ENCODE data around the gene BCL6B. TPM values are rescaled to one million over a fixed set of nuclear protein-coding genes. Genes with fewer than 3 reads are reported as not detected.

Gene BCL6B
- total RNA-seq, 1 donor from 2014 or later = 271 TPM

GRCh38 chr17:7056386-7056785 lies 33.5 kb downstream of the BCL6B start:
- TF ChIP-seq, protein P1, sequence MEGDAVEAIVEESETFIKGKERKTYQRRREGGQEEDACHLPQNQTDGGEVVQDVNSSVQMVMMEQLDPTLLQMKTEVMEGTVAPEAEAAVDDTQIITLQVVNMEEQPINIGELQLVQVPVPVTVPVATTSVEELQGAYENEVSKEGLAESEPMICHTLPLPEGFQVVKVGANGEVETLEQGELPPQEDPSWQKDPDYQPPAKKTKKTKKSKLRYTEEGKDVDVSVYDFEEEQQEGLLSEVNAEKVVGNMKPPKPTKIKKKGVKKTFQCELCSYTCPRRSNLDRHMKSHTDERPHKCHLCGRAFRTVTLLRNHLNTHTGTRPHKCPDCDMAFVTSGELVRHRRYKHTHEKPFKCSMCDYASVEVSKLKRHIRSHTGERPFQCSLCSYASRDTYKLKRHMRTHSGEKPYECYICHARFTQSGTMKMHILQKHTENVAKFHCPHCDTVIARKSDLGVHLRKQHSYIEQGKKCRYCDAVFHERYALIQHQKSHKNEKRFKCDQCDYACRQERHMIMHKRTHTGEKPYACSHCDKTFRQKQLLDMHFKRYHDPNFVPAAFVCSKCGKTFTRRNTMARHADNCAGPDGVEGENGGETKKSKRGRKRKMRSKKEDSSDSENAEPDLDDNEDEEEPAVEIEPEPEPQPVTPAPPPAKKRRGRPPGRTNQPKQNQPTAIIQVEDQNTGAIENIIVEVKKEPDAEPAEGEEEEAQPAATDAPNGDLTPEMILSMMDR (IDR thresholded peaks at IDR 0.05; ENCODE audit: unreplicated experiment) = no peak
- Mint-ChIP-seq H3K4me1 (ENCODE audit: unreplicated experiment) (peaks cover 16% of the 10 kb centered on the region), H3K36me3 (ENCODE audit: low read depth, unreplicated experiment) (no peaks in the 10 kb centered on the region), H3K4me3 (ENCODE audit: unreplicated experiment) (no peak overlapping the region), H3K27ac (ENCODE audit: unreplicated experiment) (no peak overlapping the region), H3K9me3 (ENCODE audit: unreplicated experiment) (no peaks in the 10 kb centered on the region), H3K27me3 (ENCODE audit: unreplicated experiment) (peaks cover 2% of the 10 kb centered on the region)
- DNase-seq (ENCODE audit: low spot score) = no peak

- H3K4me3 Mint-ChIP-seq (ENCODE audit: unreplicated experiment) = peak overlapping the region; percentile 2
- no peaks in the 10 kb centered on the region for H3K36me3 Mint-ChIP-seq (ENCODE audit: low read depth, unreplicated experiment)
- H3K9me3 Mint-ChIP-seq (ENCODE audit: unreplicated experiment) = no peaks in the 10 kb centered on the region
- no peak for DNase-seq (ENCODE audit: low spot score)
- H3K27ac Mint-ChIP-seq (ENCODE audit: unreplicated experiment) = peak overlapping the region; percentile 50
- no peaks in the 10 kb centered on the region for H3K27me3 Mint-ChIP-seq (ENCODE audit: unreplicated experiment)
- TF ChIP-seq, protein P1 (IDR thresholded peaks at IDR 0.05; ENCODE audit: unreplicated experiment) = no peak
- peaks cover 25% of the 10 kb centered on the region for H3K4me1 Mint-ChIP-seq (ENCODE audit: unreplicated experiment)
Observed at GRCh38 chr17:7058831-7059447, 36.1 kb downstream of the BCL6B start.

DNA sequence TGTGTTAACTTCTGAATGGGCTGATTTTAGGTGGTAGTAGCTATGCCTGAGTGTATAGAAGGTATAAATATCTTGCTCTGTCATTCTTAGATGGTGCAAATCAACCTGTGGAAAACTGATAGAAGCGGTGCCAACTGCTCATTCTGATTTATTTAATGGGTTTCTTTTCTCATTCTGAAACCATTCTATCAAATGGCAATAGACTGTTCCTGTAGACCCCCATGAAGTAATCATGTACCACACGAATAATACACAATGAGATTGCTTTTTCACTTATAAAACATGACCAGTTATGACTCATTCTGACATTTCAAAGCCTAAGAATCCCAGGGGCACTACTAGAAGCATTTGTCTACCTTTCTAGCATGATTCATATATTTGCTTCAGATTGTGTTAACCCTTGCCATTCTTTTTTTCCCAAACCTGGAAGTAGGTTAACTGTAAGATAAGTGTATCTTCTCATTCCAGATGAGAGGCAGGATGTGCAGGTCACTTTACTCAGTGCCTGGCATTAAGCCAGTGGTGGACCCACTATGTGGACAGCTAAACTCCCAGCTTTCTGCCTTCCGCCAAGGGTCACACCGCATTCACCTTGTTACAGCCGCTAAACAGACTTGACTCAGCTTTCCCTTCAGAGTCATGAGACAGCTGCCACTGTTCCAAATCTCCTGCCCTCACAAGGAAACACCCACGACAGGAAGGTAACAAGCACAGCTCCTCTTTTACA lies 37.5 kb downstream of the BCL6B start:
- H3K27me3 Mint-ChIP-seq (ENCODE audit: unreplicated experiment) = no peaks in the 10 kb centered on the region
- H3K27ac Mint-ChIP-seq (ENCODE audit: unreplicated experiment) = no peak overlapping the region
- peaks cover 29% of the 10 kb centered on the region for H3K4me1 Mint-ChIP-seq (ENCODE audit: unreplicated experiment)
- TF ChIP-seq, protein P1 (IDR thresholded peaks at IDR 0.05; ENCODE audit: unreplicated experiment) = no peak
- no peak overlapping the region for H3K4me3 Mint-ChIP-seq (ENCODE audit: unreplicated experiment)
- DNase-seq (ENCODE audit: low spot score) = no peak
- no peaks in the 10 kb centered on the region for H3K36me3 Mint-ChIP-seq (ENCODE audit: low read depth, unreplicated experiment)
- H3K9me3 Mint-ChIP-seq (ENCODE audit: unreplicated experiment) = no peaks in the 10 kb centered on the region

GRCh38 chr17:7063518-7064094 lies 40.8 kb downstream of the BCL6B start:
- Mint-ChIP-seq H3K36me3 (ENCODE audit: low read depth, unreplicated experiment) (peaks cover 15% of the 10 kb centered on the region), H3K27ac (ENCODE audit: unreplicated experiment) (no peak overlapping the region), H3K4me3 (ENCODE audit: unreplicated experiment) (peak overlapping the region; percentile 3), H3K27me3 (ENCODE audit: unreplicated experiment) (no peaks in the 10 kb centered on the region), H3K9me3 (ENCODE audit: unreplicated experiment) (peaks cover 8% of the 10 kb centered on the region), H3K4me1 (ENCODE audit: unreplicated experiment) (peaks cover 27% of the 10 kb centered on the region)
- TF ChIP-seq, protein P1 (IDR thresholded peaks at IDR 0.05; ENCODE audit: unreplicated experiment) = no peak
- DNase-seq (ENCODE audit: low spot score) = no peak

- H3K4me3 Mint-ChIP-seq (ENCODE audit: unreplicated experiment) = no peak overlapping the region
- H3K4me1 Mint-ChIP-seq (ENCODE audit: unreplicated experiment) = peaks cover 21% of the 10 kb centered on the region
- peaks cover 21% of the 10 kb centered on the region for H3K36me3 Mint-ChIP-seq (ENCODE audit: low read depth, unreplicated experiment)
- TF ChIP-seq, protein P1 (IDR thresholded peaks at IDR 0.05; ENCODE audit: unreplicated experiment) = no peak
- no peak for DNase-seq (ENCODE audit: low spot score)
- peaks cover 11% of the 10 kb centered on the region for H3K9me3 Mint-ChIP-seq (ENCODE audit: unreplicated experiment)
- no peaks in the 10 kb centered on the region for H3K27me3 Mint-ChIP-seq (ENCODE audit: unreplicated experiment)
- H3K27ac Mint-ChIP-seq (ENCODE audit: unreplicated experiment) = no peak overlapping the region
Observed at GRCh38 chr17:7064261-7064660, 41.4 kb downstream of the BCL6B start.
